Measurements from ENCODE around the gene NSUN4. TPM values are rescaled to one million over a fixed set of nuclear protein-coding genes. Genes with fewer than 3 reads are reported as not detected.

NSUN4 gene
- total RNA-seq, 1 experiment from 2014 or later, result 20.4 TPM

- WGBS (ENCODE audit: extremely low coverage, insufficient read length, low lambda C conversion rate), result no CpG with 5 or more reads among the region's 1 CpG
Measured at GRCh38 chr1:46409063-46409372, 68.4 kb downstream of the NSUN4 start.

More at GRCh38 chr1:46409063-46409372, 68.4 kb downstream of the NSUN4 start:
- H3K4me1 Mint-ChIP-seq, result peaks cover 11 to 23% of the 10 kb centered on the region in 2 experiments
- H3K4me3 Mint-ChIP-seq, result no peak overlapping the region
- no peaks in the 10 kb centered on the region for H3K9me3 Mint-ChIP-seq
- H3K56ac ChIP-seq (ENCODE audit: insufficient read length, low read depth, low read length), result no peak overlapping the region
- no peak overlapping the region for H3K9ac ChIP-seq (ENCODE audit: extremely low read depth, insufficient read length, low read length)
- no peaks in the 10 kb centered on the region for H3K27me3 Mint-ChIP-seq (ENCODE audit: low read depth)
- no peak overlapping the region for H2BK120ac ChIP-seq (ENCODE audit: low read depth, low read length, poor library complexity, severe bottlenecking)
- H3K14ac ChIP-seq (ENCODE audit: insufficient read depth, low read length), result no peak overlapping the region
- no peaks in the 10 kb centered on the region for H3K9me3 ChIP-seq (ENCODE audit: control insufficient read depth, low read depth, low read length)
- no peak overlapping the region for H2BK5ac ChIP-seq (ENCODE audit: insufficient read length, low read length)
- no peak overlapping the region for H2AFZ ChIP-seq (ENCODE audit: low read length)
- H3K79me2 ChIP-seq (ENCODE audit: insufficient read depth, low read length), result no peaks in the 10 kb centered on the region
- H3K27ac Mint-ChIP-seq, result no peak overlapping the region
- no peaks in the 10 kb centered on the region; the same call in 1 of the 2 replicates for H3K4me1 ChIP-seq (ENCODE audit: insufficient read depth, low read length)
- H3K23me2 ChIP-seq (ENCODE audit: insufficient read length, low read depth, low read length, poor library complexity, severe bottlenecking), result no peaks in the 10 kb centered on the region
- H3K4me2 ChIP-seq (ENCODE audit: insufficient read depth, insufficient read length, low read length), result no peak overlapping the region
- no peak overlapping the region for H2BK15ac ChIP-seq (ENCODE audit: low read depth, low read length)
- no peak overlapping the region for H3K23ac ChIP-seq (ENCODE audit: insufficient read length, low read depth, low read length)
- H3K27ac ChIP-seq (ENCODE audit: insufficient read length, low read depth, low read length), result no peak overlapping the region
- H4K5ac ChIP-seq (ENCODE audit: insufficient read length, low read depth, low read length), result no peak overlapping the region
- H2BK20ac ChIP-seq (ENCODE audit: low read depth, low read length, poor library complexity, severe bottlenecking), result no peak overlapping the region
- DNase-seq, result no peak
- TF ChIP-seq CTCF (conservative IDR thresholded peaks at IDR 0.05), result no peak
- H3K79me1 ChIP-seq (ENCODE audit: insufficient read depth, low read depth, low read length, poor library complexity, severe bottlenecking), result no peaks in the 10 kb centered on the region
- peaks cover 2 to 14% (median 13%) of the 10 kb centered on the region in 3 experiments; a peak in 6 of 7 replicates for H3K36me3 Mint-ChIP-seq (ENCODE audit: insufficient read depth in 1 of 3, low read depth in 3 of 3)
- no peaks in the 10 kb centered on the region for H4K20me1 ChIP-seq (ENCODE audit: control insufficient read depth, insufficient read depth, insufficient read length)
- H3K18ac ChIP-seq (ENCODE audit: insufficient read length, low read depth, low read length), result no peak overlapping the region
- no peak overlapping the region for H3K4ac ChIP-seq (ENCODE audit: low read depth, low read length)
- H2AK5ac ChIP-seq (ENCODE audit: insufficient read length, low read length), result no peak overlapping the region
- no peak overlapping the region for H4K91ac ChIP-seq (ENCODE audit: insufficient read length, low read depth, low read length)
- H3K27me3 ChIP-seq (ENCODE audit: insufficient read depth, low read length), result no peaks in the 10 kb centered on the region
- H4K8ac ChIP-seq (replicated peaks; ENCODE audit: insufficient read length, low read depth, low read length), result no peak overlapping the region
- no peak overlapping the region for H2BK12ac ChIP-seq (ENCODE audit: insufficient read length, low read depth, low read length)
- no peak overlapping the region for H3T11ph ChIP-seq (ENCODE audit: low read length)
